GM23248 (cell line): ENCODE results near the gene KLHDC8B. TPM values are rescaled to one million over a fixed set of nuclear protein-coding genes. Genes with fewer than 3 reads are reported as not detected.

ENCODE experiments used
- DNase-seq: peaks from one replicate; pipeline ENCODE4 v3.0.0-alpha.2; 2015
- H2AFZ ChIP-seq: fragments of 200-600 bp; sonication (generic); 2 replicates; pipeline ENCODE4 v1.6.1; 2016; ENCODE audit warnings: antibody characterized with exemption
- H3F3A ChIP-seq: fragments of 200-600 bp; sonication (generic); 2 replicates; pipeline ENCODE4 v1.6.1; 2016; ENCODE audit warnings: mild to moderate bottlenecking, antibody characterized with exemption, mixed run types; ENCODE audit not compliant: insufficient read depth
- H3K27ac ChIP-seq: fragments of 200-600 bp; sonication (generic); 2 replicates; pipeline ENCODE4 v1.5.1; 2016; ENCODE audit warnings: mild to moderate bottlenecking
- H3K27me3 ChIP-seq: fragments of 200-600 bp; sonication (generic); replicated peaks from 2 replicates; pipeline ENCODE4 v1.6.1; 2016; ENCODE audit warnings: mild to moderate bottlenecking; ENCODE audit not compliant: insufficient read depth
- H3K36me3 ChIP-seq: fragments of 200-600 bp; sonication (generic); 2 replicates; pipeline ENCODE4 v1.6.1; 2016; ENCODE audit warnings: low read depth, mild to moderate bottlenecking
- H3K4me1 ChIP-seq: fragments of 200-600 bp; sonication (generic); 2 replicates; pipeline ENCODE4 v1.6.1; 2016; ENCODE audit warnings: mild to moderate bottlenecking; ENCODE audit not compliant: insufficient read depth
- H3K4me2 ChIP-seq: fragments of 200-600 bp; sonication (generic); one replicate; pipeline ENCODE4 v1.6.1; 2016; ENCODE audit warnings: mild to moderate bottlenecking; ENCODE audit not compliant: unreplicated experiment
- H3K4me3 ChIP-seq: fragments of 200-600 bp; sonication (generic); 2 replicates; pipeline ENCODE4 v1.5.1; 2016; ENCODE audit warnings: mild to moderate bottlenecking
- H3K79me2 ChIP-seq: fragments of 200-600 bp; sonication (generic); 2 replicates; pipeline ENCODE4 v1.6.1; 2016; ENCODE audit warnings: mild to moderate bottlenecking; ENCODE audit not compliant: insufficient read depth
- H3K9ac ChIP-seq: fragments of 200-600 bp; sonication (generic); 2 replicates; pipeline ENCODE4 v1.6.1; 2016; ENCODE audit warnings: mild to moderate bottlenecking
- H3K9me2 ChIP-seq: fragments of 200-600 bp; sonication (generic); 2 replicates; pipeline ENCODE4 v1.6.1; 2016; ENCODE audit warnings: mixed run types, mild to moderate bottlenecking, moderate library complexity; ENCODE audit not compliant: insufficient read depth
- H3K9me3 ChIP-seq: fragments of 200-600 bp; sonication (generic); one replicate; pipeline ENCODE4 v1.6.1; 2017; ENCODE audit warnings: low read depth
- H4K20me1 ChIP-seq: fragments of 200-600 bp; sonication (generic); 2 replicates; pipeline ENCODE4 v1.6.0; 2016; ENCODE audit not compliant: insufficient read depth
- EZH2 ChIP-seq: fragments of 200-600 bp; sonication (generic); IDR thresholded peaks from 2 replicates; pipeline ENCODE4 v1.6.1; 2018; ENCODE audit warnings: antibody characterized with exemption, mild to moderate bottlenecking; ENCODE audit not compliant: insufficient read depth, poor library complexity, severe bottlenecking
- EZH2phosphoT487 ChIP-seq: fragments of 200-600 bp; sonication (generic); IDR thresholded peaks from 2 replicates; pipeline ENCODE4 v1.6.1; 2018; ENCODE audit warnings: antibody characterized with exemption, moderate library complexity, mild to moderate bottlenecking, low read depth; ENCODE audit not compliant: insufficient read depth
- WGBS, 2 experiments: methylation state at CpG; one replicate each; pipeline ENCODE4 v1.1.6; 2015 to 2017; ENCODE audit warnings: low lambda C conversion rate in 2 of 2, low coverage in 1 of 2; ENCODE audit errors: missing lambda C conversion rate in 2 of 2; 5-methylcytosine and 5-hydroxymethylcytosine counted together
- in situ Hi-C: fragments of 300-500 bp; cut with MboI; formaldehyde crosslinking; loops from 2 replicates; pipeline ENCODE4 v1.15.0; 2020
- polyA plus RNA-seq: library from polyadenylated mRNA; unstranded; fragments of >200 nt; fragmentation: Nextera tagmentation; extraction: Ambion mirVana; gene quantifications from 2 replicates; pipeline ENCODE4 v1.2.1, GENCODE V29; 2016
- total RNA-seq: library from RNA; depleted of rRNA; stranded (reverse); fragments of >200 nt; shearing (Covaris generic); gene quantifications from 2 replicates; pipeline ENCODE4 v1.2.3, GENCODE V29; 2014; rRNA removed

Gene KLHDC8B
- total and polyA plus RNA-seq, 2 experiments from 2014 or later: 13.5 to 19.5 TPM

GRCh38 chr3:49222002-49222401 is 50.6 kb downstream of the KLHDC8B start:
- WGBS, 2 experiments: 86 to 95% methylated on average over 3 of the region's 3 CpGs
- no peaks in the 10 kb centered on the region for H4K20me1 ChIP-seq
- no peaks in the 10 kb centered on the region for H3K36me3 ChIP-seq
- H3K4me2 ChIP-seq: no peak overlapping the region
- no peaks in the 10 kb centered on the region for H3K9me2 ChIP-seq
- in situ Hi-C loops: no loop called here
- no peaks in the 10 kb centered on the region; the same call in 1 of the 2 replicates for H3K79me2 ChIP-seq
- no peak overlapping the region for H3K27ac ChIP-seq
- peaks cover 8% of the 10 kb centered on the region for H3F3A ChIP-seq
- H3K9ac ChIP-seq: no peak overlapping the region
- no peak overlapping the region for H2AFZ ChIP-seq
- H3K27me3 ChIP-seq: no peaks in the 10 kb centered on the region
- H3K4me1 ChIP-seq: no peaks in the 10 kb centered on the region
- no peak overlapping the region for H3K4me3 ChIP-seq
- no peak for DNase-seq
- H3K9me3 ChIP-seq: no peaks in the 10 kb centered on the region
- TF ChIP-seq EZH2: no peak
- no peak for TF ChIP-seq EZH2phosphoT487

Other genes with a start within 250 kb of the KLHDC8B start
- gene P4HTM, start 181.4 kb upstream of the KLHDC8B start, total RNA-seq: 38.3 and 53.6 TPM in 2 replicates
- gene P4HTM, start 181.4 kb upstream of the KLHDC8B start, polyA plus RNA-seq: 29.7 and 30.4 TPM in 2 replicates
- 56.1 and 60.8 TPM in 2 replicates for gene WDR6, start 164.2 kb upstream of the KLHDC8B start, total RNA-seq
- 50.3 and 51.3 TPM in 2 replicates for gene WDR6, start 164.2 kb upstream of the KLHDC8B start, polyA plus RNA-seq
- gene DALRD3, start 153.0 kb upstream of the KLHDC8B start, total RNA-seq: 65.3 and 88.9 TPM in 2 replicates
- gene DALRD3, start 153.0 kb upstream of the KLHDC8B start, polyA plus RNA-seq: 40.2 and 43.3 TPM in 2 replicates
- 129 and 132 TPM in 2 replicates for gene NDUFAF3, start 149.5 kb upstream of the KLHDC8B start, total RNA-seq
- gene NDUFAF3, start 149.5 kb upstream of the KLHDC8B start, polyA plus RNA-seq: 211 and 218 TPM in 2 replicates
- 192 and 210 TPM in 2 replicates for gene IMPDH2, start 142.2 kb upstream of the KLHDC8B start, total RNA-seq
- gene IMPDH2, start 142.2 kb upstream of the KLHDC8B start, polyA plus RNA-seq: 121 and 128 TPM in 2 replicates
- gene QRICH1, start 77.5 kb upstream of the KLHDC8B start, total RNA-seq: 75.6 and 107 TPM in 2 replicates
- 29.0 and 29.3 TPM in 2 replicates for gene QRICH1, start 77.5 kb upstream of the KLHDC8B start, polyA plus RNA-seq
- 201 and 240 TPM in 2 replicates for gene QARS1, start 66.8 kb upstream of the KLHDC8B start, total RNA-seq
- 87.0 and 94.8 TPM in 2 replicates for gene QARS1, start 66.8 kb upstream of the KLHDC8B start, polyA plus RNA-seq
- gene USP19, start 50.8 kb upstream of the KLHDC8B start, total RNA-seq: 31.6 and 46.4 TPM in 2 replicates
- 16.3 and 17.0 TPM in 2 replicates for gene USP19, start 50.8 kb upstream of the KLHDC8B start, polyA plus RNA-seq
- 894 and 1,064 TPM in 2 replicates for gene LAMB2, start 38.5 kb upstream of the KLHDC8B start, total RNA-seq
- gene LAMB2, start 38.5 kb upstream of the KLHDC8B start, polyA plus RNA-seq: 539 and 542 TPM in 2 replicates
- 35.4 and 39.7 TPM in 2 replicates for gene CCDC71, start 5.3 kb upstream of the KLHDC8B start, total RNA-seq
- gene CCDC71, start 5.3 kb upstream of the KLHDC8B start, polyA plus RNA-seq: 1.5 and 1.7 TPM in 2 replicates
- 0.25 and 2.9 TPM in 2 replicates for gene C3orf62, start 105.6 kb downstream of the KLHDC8B start, total RNA-seq
- gene C3orf62, start 105.6 kb downstream of the KLHDC8B start, polyA plus RNA-seq: 1.5 and 1.6 TPM in 2 replicates
- 11.2 and 17.6 TPM in 2 replicates for gene USP4, start 168.5 kb downstream of the KLHDC8B start, total RNA-seq
- 47.6 and 50.9 TPM in 2 replicates for gene USP4, start 168.5 kb downstream of the KLHDC8B start, polyA plus RNA-seq
- 201 and 229 TPM in 2 replicates for gene GPX1, start 186.8 kb downstream of the KLHDC8B start, total RNA-seq
- gene GPX1, start 186.8 kb downstream of the KLHDC8B start, polyA plus RNA-seq: 446 and 454 TPM in 2 replicates
- gene RHOA, start 240.4 kb downstream of the KLHDC8B start, total RNA-seq: 781 and 915 TPM in 2 replicates
- 996 and 1,025 TPM in 2 replicates for gene RHOA, start 240.4 kb downstream of the KLHDC8B start, polyA plus RNA-seq
- gene TCTA, start 240.8 kb downstream of the KLHDC8B start, total RNA-seq: 34.0 and 55.7 TPM in 2 replicates
- gene TCTA, start 240.8 kb downstream of the KLHDC8B start, polyA plus RNA-seq: 52.2 and 55.0 TPM in 2 replicates